ENCODE measurements around the gene TMEM271.

TMEM271 gene

GRCh38 chr4:531721-532565, 44.2 kb downstream of the TMEM271 start:
- DNase-seq, result no peak

- DNase-seq, result no peak
These were observed 45.0 kb downstream of the TMEM271 start for GRCh38 chr4:531076-531475.

- no peak for DNase-seq
These were observed 45.9 kb downstream of the TMEM271 start for GRCh38 chr4:530017-530781.

- DNase-seq, result no peak
These were observed 46.5 kb downstream of the TMEM271 start for GRCh38 chr4:529563-529962.

GRCh38 chr4:528835-529234, 47.3 kb downstream of the TMEM271 start:
- no peak for DNase-seq

GRCh38 chr4:528296-528695, 47.8 kb downstream of the TMEM271 start:
- no peak for DNase-seq

GRCh38 chr4:526971-527460, 49.1 kb downstream of the TMEM271 start:
- no peak for DNase-seq

GRCh38 chr4:526189-526909, 49.7 kb downstream of the TMEM271 start:
- DNase-seq, result no peak

GRCh38 chr4:525660-526059, 50.4 kb downstream of the TMEM271 start:
- no peak for DNase-seq

GRCh38 chr4:524196-524595, 51.9 kb downstream of the TMEM271 start:
- DNase-seq, result no peak

All from activated CD4-positive, alpha-beta T cell treated with anti-CD3 and anti-CD28 coated beads, Interleukin-2, amount 50 U/mL, for 48 hours (primary cell).